CD4-positive, CD25-positive, alpha-beta regulatory T cell (primary cell): Measurements from ENCODE around the gene DOK7. TPM values are rescaled to one million over a fixed set of nuclear protein-coding genes. Genes with fewer than 3 reads are reported as not detected.

Source experiments
- ATAC-seq, 2 donors: fragments of 150-1000 bp; cut with Tn5 transposase; one replicate each; pipeline ENCODE4 v1.10.0; 2021; ENCODE audit warnings: low read depth in 2 of 2, moderate number of reproducible peaks in 2 of 2, moderate library complexity in 1 of 2
- DNase-seq, 3 donors: peaks; one replicate each; pipeline versions ENCODE4 v3.0.0 to v3.0.0-alpha.2; 2012 to 2022; ENCODE audit warnings: mixed read lengths in 1 of 3
- H3K27ac ChIP-seq: one replicate; pipeline ENCODE4 v1.7.0; 2013; ENCODE audit warnings: mild to moderate bottlenecking, low read length; ENCODE audit not compliant: insufficient read depth, poor library complexity, severe bottlenecking
- H3K27me3 ChIP-seq: one replicate; pipeline ENCODE4 v1.7.0; 2013; ENCODE audit warnings: low read length; ENCODE audit not compliant: control insufficient read depth, insufficient read depth
- H3K36me3 ChIP-seq: one replicate; pipeline ENCODE4 v1.7.0; 2013; ENCODE audit warnings: mild to moderate bottlenecking, low read length, moderate library complexity; ENCODE audit not compliant: control insufficient read depth, insufficient read depth
- H3K4me1 ChIP-seq: 2 replicates; pipeline ENCODE4 v1.7.0; 2013; ENCODE audit warnings: mild to moderate bottlenecking, low read length; ENCODE audit not compliant: insufficient read depth, control insufficient read depth, poor library complexity, severe bottlenecking
- H3K4me3 ChIP-seq: one replicate; pipeline ENCODE4 v1.7.0; 2013; ENCODE audit warnings: low read depth, mild to moderate bottlenecking, low read length, moderate library complexity
- H3K9me3 ChIP-seq, 2 experiments: 1 replicate in 1 of 2; 2 replicates in 1 of 2; pipeline ENCODE4 v1.7.0; 2013; ENCODE audit warnings: low read length in 2 of 2, mild to moderate bottlenecking in 1 of 2, moderate library complexity in 1 of 2; ENCODE audit not compliant: control insufficient read depth in 2 of 2
- H3K27ac Mint-ChIP-seq, 3 donors: one replicate each; pipeline ENCODE4 v1.8.0; 2020 to 2022; ENCODE audit warnings: mild to moderate bottlenecking in 3 of 3, mixed read lengths in 3 of 3, moderate library complexity in 2 of 3
- H3K27me3 Mint-ChIP-seq: one replicate; pipeline ENCODE4 v1.8.0; 2022; ENCODE audit warnings: mild to moderate bottlenecking, mixed read lengths
- H3K36me3 Mint-ChIP-seq: one replicate; pipeline ENCODE4 v1.8.0; 2020; ENCODE audit warnings: mixed read lengths
- H3K4me1 Mint-ChIP-seq, 4 donors: one replicate each; pipeline ENCODE4 v1.8.0; 2020 to 2022; ENCODE audit warnings: mixed read lengths in 4 of 4, mild to moderate bottlenecking in 1 of 4
- H3K4me3 Mint-ChIP-seq, 4 donors: one replicate each; pipeline ENCODE4 v1.8.0; 2020 to 2022; ENCODE audit warnings: mild to moderate bottlenecking in 4 of 4, mixed read lengths in 4 of 4, moderate library complexity in 3 of 4
- H3K9me3 Mint-ChIP-seq, 7 donors: one replicate each; pipeline ENCODE4 v1.8.0; 2020 to 2022; ENCODE audit warnings: mixed read lengths in 7 of 7, mild to moderate bottlenecking in 3 of 7, moderate library complexity in 2 of 7
- polyA plus RNA-seq, 4 donors: library from polyadenylated mRNA; unstranded; fragments of 300-500 nt; fragmentation: Illumina TruSeq; gene quantifications; one replicate each; pipeline ENCODE4 v1.2.3, GENCODE V29; 2021
- total RNA-seq: library from RNA; stranded (reverse); gene quantifications from one replicate; pipeline ENCODE4 v1.2.3, GENCODE V29; 2022

DOK7 gene
- total and polyA plus RNA-seq, 5 donors from 2014 or later = 0.08 to 0.14 TPM; not detected in 3

- H3K27me3 ChIP-seq = no peaks in the 10 kb centered on the region
- no peak for ATAC-seq
- Mint-ChIP-seq H3K9me3 (no peaks in the 10 kb centered on the region), H3K27me3 (no peaks in the 10 kb centered on the region), H3K4me1 (no peaks in the 10 kb centered on the region), H3K27ac (no peak overlapping the region), H3K4me3 (no peak overlapping the region), H3K36me3 (peaks cover 30% of the 10 kb centered on the region)
- H3K4me1 ChIP-seq = no peaks in the 10 kb centered on the region
- no peaks in the 10 kb centered on the region for H3K9me3 ChIP-seq
- no peak for DNase-seq
- no peak overlapping the region for H3K27ac ChIP-seq
- peaks cover 17% of the 10 kb centered on the region for H3K36me3 ChIP-seq
- no peak overlapping the region for H3K4me3 ChIP-seq
Observed at GRCh38 chr4:3418029-3418762, 44.9 kb upstream of the DOK7 start.

- ATAC-seq = no peak
- H3K4me1 ChIP-seq = no peaks in the 10 kb centered on the region
- Mint-ChIP-seq H3K9me3 (no peaks in the 10 kb centered on the region), H3K36me3 (peaks cover 27% of the 10 kb centered on the region), H3K27me3 (no peaks in the 10 kb centered on the region), H3K4me1 (no peaks in the 10 kb centered on the region), H3K4me3 (no peak overlapping the region), H3K27ac (no peak overlapping the region)
- no peak overlapping the region for H3K27ac ChIP-seq
- DNase-seq = no peak
- no peak overlapping the region for H3K4me3 ChIP-seq
- no peaks in the 10 kb centered on the region for H3K27me3 ChIP-seq
- no peaks in the 10 kb centered on the region for H3K9me3 ChIP-seq
- H3K36me3 ChIP-seq = peaks cover 17% of the 10 kb centered on the region
Observed at GRCh38 chr4:3419836-3420605, 43.1 kb upstream of the DOK7 start.

DNA sequence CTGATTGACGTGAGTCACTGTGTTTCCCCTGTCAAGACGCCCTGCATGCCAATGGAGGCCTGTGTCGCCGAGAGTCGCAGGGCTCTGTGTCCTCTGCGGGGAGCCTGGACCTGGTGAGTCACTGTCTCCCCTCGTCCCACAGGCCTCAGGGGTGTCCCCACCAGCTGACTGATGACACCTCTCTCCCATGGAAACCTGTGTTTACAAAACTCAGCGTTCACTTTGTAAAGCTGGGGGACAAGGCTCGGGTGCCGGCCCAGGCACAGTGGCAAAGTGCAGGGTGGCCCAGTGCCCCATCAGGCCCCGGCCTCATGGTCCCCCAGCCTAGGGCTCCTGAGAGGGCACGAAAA, 42.5 kb upstream of the DOK7 start:
- ATAC-seq = no peak
- Histone ChIP-seq H3K27me3 (no peaks in the 10 kb centered on the region), H3K4me3 (no peak overlapping the region), H3K4me1 (no peaks in the 10 kb centered on the region), H3K27ac (no peak overlapping the region), H3K36me3 (peaks cover 17% of the 10 kb centered on the region), H3K9me3 (no peaks in the 10 kb centered on the region)
- Mint-ChIP-seq H3K9me3 (no peaks in the 10 kb centered on the region), H3K4me1 (no peaks in the 10 kb centered on the region), H3K4me3 (no peak overlapping the region), H3K27ac (no peak overlapping the region), H3K36me3 (peaks cover 27% of the 10 kb centered on the region), H3K27me3 (no peaks in the 10 kb centered on the region)
- no peak for DNase-seq

DNA sequence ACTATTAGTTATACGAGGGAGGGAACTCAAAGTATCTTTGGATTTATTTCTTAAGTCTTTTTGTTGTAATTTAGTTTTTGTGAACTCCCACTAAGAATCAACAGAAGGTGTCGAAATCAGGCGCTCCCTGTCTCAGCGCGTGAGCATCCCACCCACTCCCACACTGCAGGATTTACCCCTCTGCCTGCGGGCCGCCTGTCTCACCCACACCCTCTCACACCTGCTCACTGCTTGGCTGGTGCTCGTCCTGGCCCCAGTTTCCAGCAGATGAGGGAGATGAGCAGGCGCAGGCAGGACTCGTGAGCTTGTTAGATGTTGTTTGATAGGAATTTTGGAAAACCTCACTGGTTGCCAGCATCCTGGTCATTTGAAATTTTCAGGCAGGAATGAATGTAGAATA, 42.1 kb upstream of the DOK7 start:
- no peak overlapping the region for H3K27ac Mint-ChIP-seq
- no peak for DNase-seq

GRCh38 chr4:3421470-3421869, 41.6 kb upstream of the DOK7 start:
- H3K4me1 ChIP-seq = no peaks in the 10 kb centered on the region
- Mint-ChIP-seq H3K4me1 (no peaks in the 10 kb centered on the region), H3K36me3 (peaks cover 21% of the 10 kb centered on the region), H3K27ac (no peak overlapping the region), H3K27me3 (no peaks in the 10 kb centered on the region), H3K9me3 (no peaks in the 10 kb centered on the region), H3K4me3 (no peak overlapping the region)
- DNase-seq (no peak), ATAC-seq (no peak)
- no peaks in the 10 kb centered on the region for H3K9me3 ChIP-seq
- no peak overlapping the region for H3K27ac ChIP-seq
- H3K4me3 ChIP-seq = no peak overlapping the region
- H3K36me3 ChIP-seq = peaks cover 11% of the 10 kb centered on the region
- no peaks in the 10 kb centered on the region for H3K27me3 ChIP-seq

More for the DNA sequence above, 42.1 kb upstream of the DOK7 start:
- no peak for ATAC-seq
- no peaks in the 10 kb centered on the region for H3K4me1 Mint-ChIP-seq
- H3K36me3 Mint-ChIP-seq = peaks cover 26% of the 10 kb centered on the region
- Histone ChIP-seq H3K4me1 (no peaks in the 10 kb centered on the region), H3K36me3 (peaks cover 15% of the 10 kb centered on the region), H3K4me3 (no peak overlapping the region), H3K27ac (no peak overlapping the region), H3K9me3 (no peaks in the 10 kb centered on the region), H3K27me3 (no peaks in the 10 kb centered on the region)
- H3K4me3 Mint-ChIP-seq = no peak overlapping the region
- H3K9me3 Mint-ChIP-seq = no peaks in the 10 kb centered on the region
- no peaks in the 10 kb centered on the region for H3K27me3 Mint-ChIP-seq

- Mint-ChIP-seq H3K27ac (peak overlapping the region in 1 of 3 donors; percentile 36), H3K9me3 (no peaks in the 10 kb centered on the region), H3K36me3 (peaks cover 12% of the 10 kb centered on the region), H3K4me1 (no peaks in the 10 kb centered on the region), H3K27me3 (no peaks in the 10 kb centered on the region), H3K4me3 (no peak overlapping the region)
- H3K36me3 ChIP-seq = peaks cover 6% of the 10 kb centered on the region
- no peak for ATAC-seq
- no peak overlapping the region for H3K27ac ChIP-seq
- H3K9me3 ChIP-seq = no peaks in the 10 kb centered on the region
- DNase-seq = no peak
- H3K4me1 ChIP-seq = no peaks in the 10 kb centered on the region
- H3K27me3 ChIP-seq = no peaks in the 10 kb centered on the region
- H3K4me3 ChIP-seq = no peak overlapping the region
Observed at GRCh38 chr4:3422241-3422801, 40.8 kb upstream of the DOK7 start.

- DNase-seq = no peak
- Histone ChIP-seq H3K27ac (no peak overlapping the region), H3K9me3 (no peaks in the 10 kb centered on the region), H3K27me3 (no peaks in the 10 kb centered on the region), H3K4me1 (no peaks in the 10 kb centered on the region), H3K36me3 (peaks cover 3% of the 10 kb centered on the region), H3K4me3 (no peak overlapping the region)
- Mint-ChIP-seq H3K27me3 (no peaks in the 10 kb centered on the region), H3K27ac (peak overlapping the region in 1 of 3 donors; percentile 36), H3K4me3 (no peak overlapping the region), H3K36me3 (peaks cover 7% of the 10 kb centered on the region), H3K9me3 (no peaks in the 10 kb centered on the region), H3K4me1 (no peaks in the 10 kb centered on the region)
- ATAC-seq = no peak
Observed at GRCh38 chr4:3422808-3423297, 40.3 kb upstream of the DOK7 start.
